WERI-Rb-1 (cell line): ENCODE measurements around the gene SHROOM4.

Experiments used
- DNase-seq: peaks from one replicate; pipeline ENCODE4 v3.0.0-alpha.2; 2020
- H3K27ac ChIP-seq: fragments of 250-450 bp; sonication (Bioruptor Pico); 2 replicates; pipeline ENCODE4 v1.5.1; 2020; ENCODE audit warnings: mild to moderate bottlenecking, moderate library complexity
- H3K27me3 ChIP-seq: fragments of 250-450 bp; sonication (Bioruptor Pico); 2 replicates; pipeline ENCODE4 v1.5.1; 2021; ENCODE audit warnings: mild to moderate bottlenecking, low read depth, moderate library complexity; ENCODE audit not compliant: insufficient read depth, severe bottlenecking
- H3K36me3 ChIP-seq: fragments of 250-450 bp; sonication (Bioruptor Pico); 2 replicates; pipeline ENCODE4 v1.5.1; 2020; ENCODE audit warnings: mild to moderate bottlenecking, moderate library complexity
- H3K4me3 ChIP-seq: 2 replicates; pipeline ENCODE4 v1.5.1; 2011; ENCODE audit warnings: low read depth, mild to moderate bottlenecking, control low read depth, low read length
- H3K9me3 ChIP-seq: fragments of 250-450 bp; sonication (Bioruptor Pico); 2 replicates; pipeline ENCODE4 v1.5.1; 2021; ENCODE audit warnings: mild to moderate bottlenecking, moderate library complexity; ENCODE audit not compliant: severe bottlenecking
- CTCF ChIP-seq: IDR thresholded peaks from 2 replicates; pipeline ENCODE4 v1.5.1; 2011; ENCODE audit warnings: low read depth, mild to moderate bottlenecking, control low read depth, inconsistent platforms, low read length

Gene SHROOM4

GRCh38 chrX:50818986-50819385, 5.0 kb upstream of the SHROOM4 start:
- peaks cover 42% of the 10 kb centered on the region for H3K27me3 ChIP-seq
- TF ChIP-seq CTCF = no peak
- H3K9me3 ChIP-seq = no peaks in the 10 kb centered on the region
- H3K27ac ChIP-seq = no peak overlapping the region
- DNase-seq = no peak
- no peaks in the 10 kb centered on the region for H3K36me3 ChIP-seq
- no peak overlapping the region for H3K4me3 ChIP-seq

- no peak for TF ChIP-seq CTCF
- DNase-seq = no peak
- Histone ChIP-seq H3K27ac (no peak overlapping the region), H3K9me3 (no peaks in the 10 kb centered on the region), H3K27me3 (peaks cover 55% of the 10 kb centered on the region), H3K4me3 (no peak overlapping the region), H3K36me3 (no peaks in the 10 kb centered on the region)
Measured at GRCh38 chrX:50815120-50815519, 1.1 kb upstream of the SHROOM4 start.

- no peaks in the 10 kb centered on the region for H3K36me3 ChIP-seq
- no peak for DNase-seq
- no peak overlapping the region for H3K4me3 ChIP-seq
- H3K27ac ChIP-seq = no peak overlapping the region
- no peaks in the 10 kb centered on the region for H3K9me3 ChIP-seq
- H3K27me3 ChIP-seq = peaks cover 58% of the 10 kb centered on the region
- TF ChIP-seq CTCF = no peak
Measured at GRCh38 chrX:50814701-50815100, 707 bp upstream of the SHROOM4 start.

- Histone ChIP-seq H3K27ac (no peak overlapping the region), H3K9me3 (no peaks in the 10 kb centered on the region), H3K27me3 (peaks cover 57% of the 10 kb centered on the region), H3K4me3 (no peak overlapping the region), H3K36me3 (no peaks in the 10 kb centered on the region)
- no peak for DNase-seq
- no peak for TF ChIP-seq CTCF
Measured at GRCh38 chrX:50812995-50813842, 775 bp downstream of the SHROOM4 start.

GRCh38 chrX:50805276-50805675, 8.7 kb downstream of the SHROOM4 start:
- H3K4me3 ChIP-seq = no peak overlapping the region
- H3K27ac ChIP-seq = no peak overlapping the region
- H3K9me3 ChIP-seq = no peaks in the 10 kb centered on the region
- H3K36me3 ChIP-seq = no peaks in the 10 kb centered on the region
- no peak for DNase-seq
- no peak for TF ChIP-seq CTCF
- peaks cover 37% of the 10 kb centered on the region for H3K27me3 ChIP-seq

- no peaks in the 10 kb centered on the region for H3K9me3 ChIP-seq
- TF ChIP-seq CTCF = no peak
- H3K27me3 ChIP-seq = peaks cover 34% of the 10 kb centered on the region
- no peaks in the 10 kb centered on the region for H3K36me3 ChIP-seq
- H3K4me3 ChIP-seq = no peak overlapping the region
- H3K27ac ChIP-seq = no peak overlapping the region
- no peak for DNase-seq
Measured at GRCh38 chrX:50801135-50801534, 12.9 kb downstream of the SHROOM4 start.
